ENCODE results near the gene YWHAE.
"Not testable (repeated sequence)": the region's sequence is repeated elsewhere in the genome, so short reads cannot be mapped to it uniquely, and the experiment has no call there.

DNA sequence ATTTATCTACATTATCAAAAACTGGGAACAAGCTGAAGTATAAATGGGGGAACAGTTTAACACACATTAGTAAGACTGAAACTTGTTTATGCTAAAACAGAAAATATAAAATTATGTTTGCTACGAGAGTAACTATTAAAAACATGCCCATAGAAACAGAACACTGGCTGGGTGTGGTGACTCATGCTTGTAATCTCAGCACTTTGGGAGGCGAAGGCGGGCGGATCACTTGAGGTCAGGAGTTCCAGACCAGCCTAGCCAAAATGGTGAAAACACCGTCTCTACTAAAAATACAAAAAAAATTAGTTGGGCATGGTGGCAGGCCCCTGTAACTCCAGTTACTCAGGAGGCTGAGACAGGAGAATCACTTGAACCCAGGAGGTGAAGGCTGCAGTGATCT lies 39.7 kb downstream of the YWHAE start:
- TF ChIP-seq, protein P1, sequence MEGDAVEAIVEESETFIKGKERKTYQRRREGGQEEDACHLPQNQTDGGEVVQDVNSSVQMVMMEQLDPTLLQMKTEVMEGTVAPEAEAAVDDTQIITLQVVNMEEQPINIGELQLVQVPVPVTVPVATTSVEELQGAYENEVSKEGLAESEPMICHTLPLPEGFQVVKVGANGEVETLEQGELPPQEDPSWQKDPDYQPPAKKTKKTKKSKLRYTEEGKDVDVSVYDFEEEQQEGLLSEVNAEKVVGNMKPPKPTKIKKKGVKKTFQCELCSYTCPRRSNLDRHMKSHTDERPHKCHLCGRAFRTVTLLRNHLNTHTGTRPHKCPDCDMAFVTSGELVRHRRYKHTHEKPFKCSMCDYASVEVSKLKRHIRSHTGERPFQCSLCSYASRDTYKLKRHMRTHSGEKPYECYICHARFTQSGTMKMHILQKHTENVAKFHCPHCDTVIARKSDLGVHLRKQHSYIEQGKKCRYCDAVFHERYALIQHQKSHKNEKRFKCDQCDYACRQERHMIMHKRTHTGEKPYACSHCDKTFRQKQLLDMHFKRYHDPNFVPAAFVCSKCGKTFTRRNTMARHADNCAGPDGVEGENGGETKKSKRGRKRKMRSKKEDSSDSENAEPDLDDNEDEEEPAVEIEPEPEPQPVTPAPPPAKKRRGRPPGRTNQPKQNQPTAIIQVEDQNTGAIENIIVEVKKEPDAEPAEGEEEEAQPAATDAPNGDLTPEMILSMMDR (conservative IDR thresholded peaks at IDR 0.05; ENCODE audit: low read depth, low read length): not testable (repeated sequence)
- TF ChIP-seq EZH2 (IDR thresholded peaks at IDR 0.05; ENCODE audit: borderline replicate concordance, low read depth, low read length, poor library complexity, severe bottlenecking): not testable (repeated sequence)

Data from A673 (cell line).